ENCODE data around the gene OTULIN.

- TF ChIP-seq, protein P1, sequence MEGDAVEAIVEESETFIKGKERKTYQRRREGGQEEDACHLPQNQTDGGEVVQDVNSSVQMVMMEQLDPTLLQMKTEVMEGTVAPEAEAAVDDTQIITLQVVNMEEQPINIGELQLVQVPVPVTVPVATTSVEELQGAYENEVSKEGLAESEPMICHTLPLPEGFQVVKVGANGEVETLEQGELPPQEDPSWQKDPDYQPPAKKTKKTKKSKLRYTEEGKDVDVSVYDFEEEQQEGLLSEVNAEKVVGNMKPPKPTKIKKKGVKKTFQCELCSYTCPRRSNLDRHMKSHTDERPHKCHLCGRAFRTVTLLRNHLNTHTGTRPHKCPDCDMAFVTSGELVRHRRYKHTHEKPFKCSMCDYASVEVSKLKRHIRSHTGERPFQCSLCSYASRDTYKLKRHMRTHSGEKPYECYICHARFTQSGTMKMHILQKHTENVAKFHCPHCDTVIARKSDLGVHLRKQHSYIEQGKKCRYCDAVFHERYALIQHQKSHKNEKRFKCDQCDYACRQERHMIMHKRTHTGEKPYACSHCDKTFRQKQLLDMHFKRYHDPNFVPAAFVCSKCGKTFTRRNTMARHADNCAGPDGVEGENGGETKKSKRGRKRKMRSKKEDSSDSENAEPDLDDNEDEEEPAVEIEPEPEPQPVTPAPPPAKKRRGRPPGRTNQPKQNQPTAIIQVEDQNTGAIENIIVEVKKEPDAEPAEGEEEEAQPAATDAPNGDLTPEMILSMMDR (tag by site-specific recombination; IDR thresholded peaks at IDR 0.05) = no peak
- TF ChIP-seq, protein P2, sequence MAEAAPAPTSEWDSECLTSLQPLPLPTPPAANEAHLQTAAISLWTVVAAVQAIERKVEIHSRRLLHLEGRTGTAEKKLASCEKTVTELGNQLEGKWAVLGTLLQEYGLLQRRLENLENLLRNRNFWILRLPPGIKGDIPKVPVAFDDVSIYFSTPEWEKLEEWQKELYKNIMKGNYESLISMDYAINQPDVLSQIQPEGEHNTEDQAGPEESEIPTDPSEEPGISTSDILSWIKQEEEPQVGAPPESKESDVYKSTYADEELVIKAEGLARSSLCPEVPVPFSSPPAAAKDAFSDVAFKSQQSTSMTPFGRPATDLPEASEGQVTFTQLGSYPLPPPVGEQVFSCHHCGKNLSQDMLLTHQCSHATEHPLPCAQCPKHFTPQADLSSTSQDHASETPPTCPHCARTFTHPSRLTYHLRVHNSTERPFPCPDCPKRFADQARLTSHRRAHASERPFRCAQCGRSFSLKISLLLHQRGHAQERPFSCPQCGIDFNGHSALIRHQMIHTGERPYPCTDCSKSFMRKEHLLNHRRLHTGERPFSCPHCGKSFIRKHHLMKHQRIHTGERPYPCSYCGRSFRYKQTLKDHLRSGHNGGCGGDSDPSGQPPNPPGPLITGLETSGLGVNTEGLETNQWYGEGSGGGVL (tag by site-specific recombination; IDR thresholded peaks at IDR 0.05) = no peak
- TF ChIP-seq ZNF274 (IDR thresholded peaks at IDR 0.05; ENCODE audit: low read length) (no peak), ZNF274 (tag by site-specific recombination; IDR thresholded peaks at IDR 0.05; ENCODE audit: borderline replicate concordance) (no peak), BCL6B (tag by site-specific recombination; IDR thresholded peaks at IDR 0.05) (no peak), ZNF24 (tag by site-specific recombination; IDR thresholded peaks at IDR 0.05) (no peak), YY1 (tag by site-specific recombination; IDR thresholded peaks at IDR 0.05) (no peak), ZNF621 (tag by site-specific recombination; IDR thresholded peaks at IDR 0.05) (no peak), IKZF3 (tag by site-specific recombination; IDR thresholded peaks at IDR 0.05) (no peak), HOXA7 (CRISPR knock-in tag; IDR thresholded peaks at IDR 0.05; ENCODE audit: borderline replicate concordance) (no peak), REST (tag by site-specific recombination; IDR thresholded peaks at IDR 0.05) (no peak), ZBTB21 (tag by site-specific recombination; IDR thresholded peaks at IDR 0.05) (no peak), ZNF555 (tag by site-specific recombination; conservative IDR thresholded peaks at IDR 0.05) (no peak)
Observed at GRCh38 chr5:14743601-14744295, 79.2 kb downstream of the OTULIN start.
